Renal cortex interstitium (tissue), 15 donors: Measurements from ENCODE around the gene IGFN1. TPM values are rescaled to one million over a fixed set of nuclear protein-coding genes. Genes with fewer than 3 reads are reported as not detected.

Experiments
- DNase-seq, 11 donors: peaks; one replicate each; pipeline ENCODE4 v3.0.0-alpha.2; 2013; ENCODE audit warnings: low read depth in 9 of 11, low spot score in 4 of 11; ENCODE audit errors: extremely low read depth in 1 of 11
- long read RNA-seq, 16 experiments: transcript quantifications; one replicate each; lab custom pipeline, GENCODE V29; 2026
- polyA plus RNA-seq, 3 donors: library from polyadenylated mRNA; unstranded; fragments of 120-200 nt; gene quantifications; one replicate each; pipeline ENCODE4 v1.2.1, GENCODE V29; 2013; ENCODE audit not compliant: insufficient read length in 3 of 3

IGFN1 gene
- 1 to 10 TPM in 2 of 3 donors, under 1 TPM in 1; 0.79 to 1.3 (median 1.0) TPM for polyA plus RNA-seq
- long read RNA-seq, donor 1: 0 reads
- long read RNA-seq, donor 2: 0 reads
- long read RNA-seq, donor 3: 0 reads
- long read RNA-seq, donor 4: 0 reads
- long read RNA-seq, donor 5: 0 reads
- long read RNA-seq, donor 6: 0 reads
- long read RNA-seq, donor 7: 0 reads
- long read RNA-seq, donor 8: 0 reads
- long read RNA-seq, donor 9: 0 reads
- long read RNA-seq, donor 10: 0 reads
- long read RNA-seq, donor 11: 0 reads
- long read RNA-seq, donor 12: 0 reads
- long read RNA-seq, donor 13: 0 reads
- long read RNA-seq, donor 14: 0 reads
- long read RNA-seq, donor 15: 0 reads
- long read RNA-seq, donor 16: 0 reads

- DNase-seq: no peak
Observed at GRCh38 chr1:201190624-201191051, at the start of gene IGFN1. Gene IGFN1 (plus strand): TSS chr1:201190824. CDS start chr1:201193294, 2,470 bp downstream.

GRCh38 chr1:201140941-201141260 is 49.7 kb upstream of the IGFN1 start:
- no peak for DNase-seq

GRCh38 chr1:201141418-201141817 is 49.2 kb upstream of the IGFN1 start:
- no peak for DNase-seq

- DNase-seq: no peak
Observed at GRCh38 chr1:201142011-201142848, 48.4 kb upstream of the IGFN1 start.

- DNase-seq: no peak
Observed at GRCh38 chr1:201142849-201143725, 47.5 kb upstream of the IGFN1 start.

- DNase-seq: no peak
Observed at GRCh38 chr1:201143726-201144635, 46.6 kb upstream of the IGFN1 start.

- DNase-seq: no peak
Observed at GRCh38 chr1:201144701-201145100, 45.9 kb upstream of the IGFN1 start.

GRCh38 chr1:201145132-201145531 is 45.5 kb upstream of the IGFN1 start:
- DNase-seq: no peak

GRCh38 chr1:201145816-201146215 is 44.8 kb upstream of the IGFN1 start:
- DNase-seq: no peak

- DNase-seq: no peak
Observed at GRCh38 chr1:201146626-201147390, 43.8 kb upstream of the IGFN1 start.

GRCh38 chr1:201147396-201148015 is 43.1 kb upstream of the IGFN1 start:
- no peak for DNase-seq

GRCh38 chr1:201149400-201149799 is 41.2 kb upstream of the IGFN1 start:
- DNase-seq: peak in 2 of 11 donors; percentile 12 to 42

- peak in 4 of 11 donors; percentile 15 to 51 (median 46) for DNase-seq
Observed at GRCh38 chr1:201153474-201154388, 36.9 kb upstream of the IGFN1 start.

- DNase-seq: peak; percentile 95 to 99 (median 98)
Observed at GRCh38 chr1:201154389-201155165, 36.0 kb upstream of the IGFN1 start, which contains the start of gene TMEM9. Gene TMEM9 (minus strand): TSS chr1:201154474. CDS start chr1:201153923, 551 bp downstream.

GRCh38 chr1:201155354-201155753 is 35.3 kb upstream of the IGFN1 start:
- no peak for DNase-seq
